Panc1 (cell line): ENCODE measurements around the gene KDM2B. TPM values are rescaled to one million over a fixed set of nuclear protein-coding genes. Genes with fewer than 3 reads are reported as not detected.

Source experiments
- ATAC-seq: fragments of 200-7000 bp; cut with Tn5 transposase; 2 replicates; pipeline ENCODE4 v1.9.1; 2020; ENCODE audit warnings: mild to moderate bottlenecking, moderate library complexity
- BruUV-seq: library from RNA; stranded (reverse); fragments of 400-500 nt; replicated peaks from 2 replicates; lab custom pipeline; 2021; lab: Mats Ljungman, UMichigan
- CTCF ChIA-PET: fragments of 300-600 bp; sonication (Branson Sonifier 250); formaldehyde crosslinking; loops from one replicate; lab custom pipeline; 2022; ENCODE audit warnings: antibody characterized with exemption; lab: Charles Lee
- POLR2A ChIA-PET: fragments of 300-600 bp; sonication (Branson Sonifier 250); formaldehyde crosslinking; loops from one replicate; lab custom pipeline; 2022; ENCODE audit warnings: antibody characterized with exemption; lab: Charles Lee
- DNase-seq: peaks from one replicate; pipeline ENCODE4 v3.0.0-alpha.2; 2010; ENCODE audit warnings: low read depth, low spot score
- H3K27ac ChIP-seq: 2 replicates; pipeline ENCODE4 v1.5.1; 2011; ENCODE audit warnings: mild to moderate bottlenecking, low read length, inconsistent platforms
- H3K27me3 ChIP-seq: fragments of 200-500 bp; sonication (Bioruptor generic); 2 replicates; pipeline ENCODE4 v1.6.0; 2014; ENCODE audit warnings: low read length, inconsistent platforms; ENCODE audit not compliant: control insufficient read depth, insufficient read depth
- H3K36me3 ChIP-seq: fragments of 200-500 bp; sonication (Bioruptor generic); 2 replicates; pipeline ENCODE4 v1.5.1; 2014; ENCODE audit warnings: inconsistent platforms, mild to moderate bottlenecking, low read length, moderate library complexity; ENCODE audit not compliant: control insufficient read depth, insufficient read depth
- H3K4me1 ChIP-seq: 2 replicates; pipeline ENCODE4 v1.5.1; 2011; ENCODE audit warnings: inconsistent platforms, mild to moderate bottlenecking, low read length, moderate library complexity; ENCODE audit not compliant: control insufficient read depth, insufficient read depth
- H3K4me3 ChIP-seq, 2 experiments: 2 replicates each; pipeline ENCODE4 v1.5.1; 2011 to 2012; ENCODE audit warnings: low read depth in 2 of 2, low read length in 2 of 2, mild to moderate bottlenecking in 2 of 2, inconsistent platforms in 1 of 2, moderate library complexity in 1 of 2
- H3K9me3 ChIP-seq: fragments of 200-500 bp; sonication (Bioruptor generic); 2 replicates; pipeline ENCODE4 v1.5.1; 2014; ENCODE audit warnings: low read depth, mild to moderate bottlenecking, inconsistent platforms, low read length, moderate library complexity; ENCODE audit not compliant: control insufficient read depth, insufficient read depth
- POLR2AphosphoS5 ChIP-seq: IDR thresholded peaks from 2 replicates; pipeline ENCODE4 v1.6.1; 2012; ENCODE audit warnings: mild to moderate bottlenecking, low read depth, low read length, moderate library complexity
- SIN3A ChIP-seq: IDR thresholded peaks from 2 replicates; pipeline ENCODE4 v1.6.1; 2012; ENCODE audit warnings: low read depth, mild to moderate bottlenecking, low read length, moderate library complexity, borderline replicate concordance; ENCODE audit not compliant: insufficient read depth
- TCF7L2 ChIP-seq: IDR thresholded peaks from 2 replicates; pipeline ENCODE4 v1.6.1; 2011; ENCODE audit warnings: mild to moderate bottlenecking, low read depth, low read length, inconsistent platforms
- in situ Hi-C: cut with HindIII; loops from 2 replicates; pipeline ENCODE4 v1.10.0; 2016; ENCODE audit warnings: low sequenced_read_pairs, low pct_unique_long_range_greater_than_20kb
- intact Hi-C: fragments of 100-400 bp; cut with micrococcal nuclease; formaldehyde crosslinking; loops from one replicate; pipeline ENCODE4 v1.10.0; 2022; ENCODE audit not compliant: unreplicated experiment
- total RNA-seq: library from RNA; stranded (reverse); gene quantifications from one replicate; pipeline ENCODE4 v1.2.1, GENCODE V29; 2021; ENCODE audit not compliant: unreplicated experiment
- TF ChIP-seq, protein P1 (sequence below): fragments of 450-650 bp; IDR thresholded peaks from 2 replicates; pipeline ENCODE4 v1.5.1; 2017; ENCODE audit warnings: mild to moderate bottlenecking
- TF ChIP-seq, protein P2 (sequence below), 2 experiments: IDR thresholded peaks; 2 replicates each; pipeline ENCODE4 v1.6.1; 2011 to 2012; ENCODE audit warnings: low read depth in 2 of 2, control low read depth in 1 of 2, low read length in 1 of 2, mild to moderate bottlenecking in 1 of 2, moderate library complexity in 1 of 2; ENCODE audit not compliant: insufficient read depth in 1 of 2

The KDM2B gene
- total RNA-seq, 1 experiment from 2014 or later = 27.5 TPM

DNA sequence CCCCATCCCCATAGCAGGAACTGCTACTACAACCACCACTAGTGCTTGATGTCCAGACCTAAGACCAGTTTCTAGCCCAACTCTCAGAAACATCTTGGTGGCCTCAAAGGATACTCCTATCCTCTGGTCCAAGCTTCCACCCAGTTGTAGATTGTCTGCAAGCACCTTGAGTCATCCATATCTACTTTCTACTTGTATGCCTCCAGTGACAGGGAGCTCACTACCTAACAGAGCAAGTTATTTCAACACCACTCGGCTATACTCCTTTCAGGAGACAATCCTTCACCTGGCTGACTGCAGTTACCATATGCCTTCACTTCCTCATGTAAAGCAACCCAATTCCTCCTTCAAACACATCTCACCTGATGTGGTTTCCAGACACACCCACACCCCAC lies 49.5 kb downstream of the KDM2B start:
- TF ChIP-seq SIN3A (no peak), TCF7L2 (no peak), POLR2AphosphoS5 (no peak)
- TF ChIP-seq, protein P1, sequence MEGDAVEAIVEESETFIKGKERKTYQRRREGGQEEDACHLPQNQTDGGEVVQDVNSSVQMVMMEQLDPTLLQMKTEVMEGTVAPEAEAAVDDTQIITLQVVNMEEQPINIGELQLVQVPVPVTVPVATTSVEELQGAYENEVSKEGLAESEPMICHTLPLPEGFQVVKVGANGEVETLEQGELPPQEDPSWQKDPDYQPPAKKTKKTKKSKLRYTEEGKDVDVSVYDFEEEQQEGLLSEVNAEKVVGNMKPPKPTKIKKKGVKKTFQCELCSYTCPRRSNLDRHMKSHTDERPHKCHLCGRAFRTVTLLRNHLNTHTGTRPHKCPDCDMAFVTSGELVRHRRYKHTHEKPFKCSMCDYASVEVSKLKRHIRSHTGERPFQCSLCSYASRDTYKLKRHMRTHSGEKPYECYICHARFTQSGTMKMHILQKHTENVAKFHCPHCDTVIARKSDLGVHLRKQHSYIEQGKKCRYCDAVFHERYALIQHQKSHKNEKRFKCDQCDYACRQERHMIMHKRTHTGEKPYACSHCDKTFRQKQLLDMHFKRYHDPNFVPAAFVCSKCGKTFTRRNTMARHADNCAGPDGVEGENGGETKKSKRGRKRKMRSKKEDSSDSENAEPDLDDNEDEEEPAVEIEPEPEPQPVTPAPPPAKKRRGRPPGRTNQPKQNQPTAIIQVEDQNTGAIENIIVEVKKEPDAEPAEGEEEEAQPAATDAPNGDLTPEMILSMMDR = no peak
- TF ChIP-seq, protein P2, sequence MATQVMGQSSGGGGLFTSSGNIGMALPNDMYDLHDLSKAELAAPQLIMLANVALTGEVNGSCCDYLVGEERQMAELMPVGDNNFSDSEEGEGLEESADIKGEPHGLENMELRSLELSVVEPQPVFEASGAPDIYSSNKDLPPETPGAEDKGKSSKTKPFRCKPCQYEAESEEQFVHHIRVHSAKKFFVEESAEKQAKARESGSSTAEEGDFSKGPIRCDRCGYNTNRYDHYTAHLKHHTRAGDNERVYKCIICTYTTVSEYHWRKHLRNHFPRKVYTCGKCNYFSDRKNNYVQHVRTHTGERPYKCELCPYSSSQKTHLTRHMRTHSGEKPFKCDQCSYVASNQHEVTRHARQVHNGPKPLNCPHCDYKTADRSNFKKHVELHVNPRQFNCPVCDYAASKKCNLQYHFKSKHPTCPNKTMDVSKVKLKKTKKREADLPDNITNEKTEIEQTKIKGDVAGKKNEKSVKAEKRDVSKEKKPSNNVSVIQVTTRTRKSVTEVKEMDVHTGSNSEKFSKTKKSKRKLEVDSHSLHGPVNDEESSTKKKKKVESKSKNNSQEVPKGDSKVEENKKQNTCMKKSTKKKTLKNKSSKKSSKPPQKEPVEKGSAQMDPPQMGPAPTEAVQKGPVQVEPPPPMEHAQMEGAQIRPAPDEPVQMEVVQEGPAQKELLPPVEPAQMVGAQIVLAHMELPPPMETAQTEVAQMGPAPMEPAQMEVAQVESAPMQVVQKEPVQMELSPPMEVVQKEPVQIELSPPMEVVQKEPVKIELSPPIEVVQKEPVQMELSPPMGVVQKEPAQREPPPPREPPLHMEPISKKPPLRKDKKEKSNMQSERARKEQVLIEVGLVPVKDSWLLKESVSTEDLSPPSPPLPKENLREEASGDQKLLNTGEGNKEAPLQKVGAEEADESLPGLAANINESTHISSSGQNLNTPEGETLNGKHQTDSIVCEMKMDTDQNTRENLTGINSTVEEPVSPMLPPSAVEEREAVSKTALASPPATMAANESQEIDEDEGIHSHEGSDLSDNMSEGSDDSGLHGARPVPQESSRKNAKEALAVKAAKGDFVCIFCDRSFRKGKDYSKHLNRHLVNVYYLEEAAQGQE (IDR thresholded peaks at IDR 0.05; ENCODE audit: insufficient read depth in 1 of 2, low read depth in 2 of 2, low read length in 1 of 2) = no peak
- no peak for ATAC-seq
- DNase-seq = no peak
- intact Hi-C loops (no loop called here), in situ Hi-C loops (no loop called here)
- CTCF ChIA-PET = no interaction called here
- H3K27me3 ChIP-seq = no peaks in the 10 kb centered on the region
- POLR2A ChIA-PET = no interaction called here
- no peaks in the 10 kb centered on the region for H3K9me3 ChIP-seq
- BruUV-seq = no TSS peak
- H3K4me1 ChIP-seq = peaks cover 5% of the 10 kb centered on the region; the same call in 1 of the 2 replicates
- no peaks in the 10 kb centered on the region for H3K36me3 ChIP-seq
- H3K27ac ChIP-seq = no peak overlapping the region
- H3K4me3 ChIP-seq = no peak overlapping the region

DNA sequence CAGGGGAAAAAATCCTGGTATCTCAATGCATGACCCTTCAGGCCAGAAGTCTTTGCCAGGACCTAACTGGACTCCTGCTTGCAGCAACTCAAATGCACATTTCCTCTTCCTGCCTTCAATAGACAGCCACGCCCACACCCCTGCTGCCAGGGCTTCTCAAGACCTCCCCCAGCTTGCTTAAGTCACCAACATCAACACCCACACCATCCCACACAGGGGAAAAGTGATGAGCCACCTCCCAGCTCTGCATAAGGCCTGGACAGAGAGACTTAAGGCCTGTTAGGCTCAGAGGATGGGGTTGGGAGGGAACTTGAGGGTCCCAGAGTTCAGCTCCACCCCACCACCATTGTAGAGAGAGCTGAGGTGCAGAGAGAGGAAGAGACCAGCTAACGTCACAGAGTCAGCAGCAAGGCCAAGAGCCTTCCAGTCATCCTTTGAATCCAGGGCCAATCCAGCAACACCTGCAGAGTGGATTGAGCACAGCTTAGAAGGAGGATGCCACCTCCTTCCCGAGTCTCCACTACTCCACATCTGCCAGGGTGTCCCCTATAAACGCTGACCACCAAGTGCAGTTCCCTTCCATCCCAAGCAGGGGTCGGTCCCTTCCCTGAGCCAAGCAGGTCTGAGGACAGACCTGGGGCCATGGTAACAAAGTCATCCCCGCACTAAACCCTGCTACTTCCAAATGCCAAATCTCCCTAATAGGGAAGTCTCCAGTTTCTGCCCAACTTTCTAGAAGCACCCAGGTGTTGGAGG lies 50.0 kb downstream of the KDM2B start:
- Histone ChIP-seq H3K4me1 (no peaks in the 10 kb centered on the region), H3K27me3 (no peaks in the 10 kb centered on the region), H3K27ac (no peak overlapping the region), H3K36me3 (no peaks in the 10 kb centered on the region), H3K4me3 (no peak overlapping the region), H3K9me3 (no peaks in the 10 kb centered on the region)
- ChIA-PET POLR2A (no interaction called here), CTCF (no interaction called here)
- intact Hi-C loops = no loop called here
- peak; percentile 56; the same call in 1 of the 2 replicates for ATAC-seq
- no peak for DNase-seq
- no TSS peak for BruUV-seq
- in situ Hi-C loops = no loop called here
- TF ChIP-seq, protein P2 (IDR thresholded peaks at IDR 0.05; ENCODE audit: insufficient read depth in 1 of 2, low read depth in 2 of 2, low read length in 1 of 2) = no peak
- TF ChIP-seq POLR2AphosphoS5 (no peak), SIN3A (no peak), TCF7L2 (no peak)
- TF ChIP-seq, protein P1 = no peak
